Activated CD4-positive, alpha-beta T cell treated with anti-CD3 and anti-CD28 coated beads, Interleukin-10, Interleukin-2, amounts not matched to agents 100 ng/mL and 50 ng/mL, durations not matched to agents 16 hours and 8 hours (primary cell): ENCODE data around the gene ARID3B.
"Not testable (repeated sequence)": the region's sequence is repeated elsewhere in the genome, so short reads cannot be mapped to it uniquely, and the experiment has no call there.

ENCODE experiments used
- DNase-seq: peaks from one replicate; pipeline ENCODE4 v3.0.0-alpha.2; 2020

The ARID3B gene

GRCh38 chr15:74569731-74570070 is 28.7 kb downstream of the ARID3B start:
- no peak for DNase-seq

- no peak for DNase-seq
Observed at GRCh38 chr15:74571191-74571590, 30.2 kb downstream of the ARID3B start.

- DNase-seq: peak; percentile 39
Observed at GRCh38 chr15:74573987-74574386, 33.0 kb downstream of the ARID3B start.

GRCh38 chr15:74578496-74578994 is 37.5 kb downstream of the ARID3B start:
- DNase-seq: no peak

GRCh38 chr15:74579001-74579400 is 38.0 kb downstream of the ARID3B start:
- DNase-seq: no peak

GRCh38 chr15:74580538-74581350 is 39.7 kb downstream of the ARID3B start:
- peak; percentile 30 for DNase-seq

- no peak for DNase-seq
Observed at GRCh38 chr15:74584204-74584603, 43.2 kb downstream of the ARID3B start.

GRCh38 chr15:74584779-74585178 is 43.8 kb downstream of the ARID3B start:
- no peak for DNase-seq

GRCh38 chr15:74585191-74585590 is 44.2 kb downstream of the ARID3B start:
- DNase-seq: no peak

- DNase-seq: no peak
Observed at GRCh38 chr15:74585857-74586256, 44.8 kb downstream of the ARID3B start.

- no peak for DNase-seq
Observed at GRCh38 chr15:74589826-74590225, 48.8 kb downstream of the ARID3B start.

- no peak for DNase-seq
Observed at GRCh38 chr15:74592222-74592621, 51.2 kb downstream of the ARID3B start.

GRCh38 chr15:74593122-74593521 is 52.1 kb downstream of the ARID3B start:
- DNase-seq: no peak

GRCh38 chr15:74594455-74594854 is 53.4 kb downstream of the ARID3B start:
- DNase-seq: no peak

GRCh38 chr15:74595271-74595670 is 54.3 kb downstream of the ARID3B start:
- no peak for DNase-seq

GRCh38 chr15:74596736-74597135 is 55.7 kb downstream of the ARID3B start:
- not testable (repeated sequence) for DNase-seq

- not testable (repeated sequence) for DNase-seq
Observed at GRCh38 chr15:74597146-74597705, 56.2 kb downstream of the ARID3B start.

GRCh38 chr15:74598126-74598842 is 57.3 kb downstream of the ARID3B start:
- DNase-seq: peak; percentile 93

GRCh38 chr15:74599156-74599555 is 58.1 kb downstream of the ARID3B start:
- DNase-seq: no peak

GRCh38 chr15:74603026-74603788 is 62.2 kb downstream of the ARID3B start:
- DNase-seq: no peak

GRCh38 chr15:74603789-74604705 is 63.0 kb downstream of the ARID3B start:
- no peak for DNase-seq
